HG03442 (cell line): ENCODE data around the gene PCP4L1.

Source experiments
- ATAC-seq: cut with Tn5 transposase; IDR thresholded peaks from one replicate; pipeline ENCODE4 v1.9.1; 2021; ENCODE audit warnings: mild to moderate bottlenecking, moderate library complexity; ENCODE audit not compliant: unreplicated experiment

Gene PCP4L1

DNA sequence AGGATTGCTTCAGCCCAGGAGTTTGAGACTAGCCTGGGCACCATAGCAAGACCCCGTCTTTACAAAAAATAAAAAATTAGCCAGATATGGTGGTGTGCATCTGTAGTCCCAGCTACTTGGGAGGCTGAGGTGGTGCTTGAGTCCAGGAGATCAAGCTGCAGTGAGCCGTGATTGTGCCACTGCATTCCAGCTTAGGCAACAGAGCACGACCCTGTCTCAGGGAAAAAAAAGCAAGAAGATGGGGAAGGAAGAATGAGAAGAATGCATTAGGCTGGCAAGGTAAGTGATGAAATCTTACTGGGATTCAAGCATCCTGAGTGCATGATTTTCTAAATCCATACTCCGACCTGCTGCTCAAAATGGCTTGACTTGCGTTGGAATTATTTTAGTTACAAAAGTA lies 6.8 kb downstream of the PCP4L1 start:
- ATAC-seq = no peak

DNA sequence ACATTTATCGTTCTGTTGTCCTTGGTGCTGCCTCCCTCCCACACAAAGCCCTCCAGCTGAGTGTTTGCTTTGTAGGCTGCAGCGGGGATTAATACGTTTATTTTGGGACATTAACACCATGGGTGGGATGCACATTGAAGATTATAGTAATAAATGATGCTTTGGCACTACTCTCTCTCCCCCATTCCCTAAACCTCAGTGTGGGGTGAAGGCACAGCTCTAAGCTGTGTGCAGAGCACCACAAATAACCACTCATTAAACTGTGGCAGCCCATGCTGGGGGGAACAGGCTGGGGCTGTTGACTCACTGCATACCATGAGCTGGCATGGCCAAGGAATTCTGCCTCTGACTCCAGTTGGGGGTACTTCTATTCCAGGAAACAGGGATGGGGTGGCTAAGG lies 7.7 kb downstream of the PCP4L1 start:
- ATAC-seq = no peak

DNA sequence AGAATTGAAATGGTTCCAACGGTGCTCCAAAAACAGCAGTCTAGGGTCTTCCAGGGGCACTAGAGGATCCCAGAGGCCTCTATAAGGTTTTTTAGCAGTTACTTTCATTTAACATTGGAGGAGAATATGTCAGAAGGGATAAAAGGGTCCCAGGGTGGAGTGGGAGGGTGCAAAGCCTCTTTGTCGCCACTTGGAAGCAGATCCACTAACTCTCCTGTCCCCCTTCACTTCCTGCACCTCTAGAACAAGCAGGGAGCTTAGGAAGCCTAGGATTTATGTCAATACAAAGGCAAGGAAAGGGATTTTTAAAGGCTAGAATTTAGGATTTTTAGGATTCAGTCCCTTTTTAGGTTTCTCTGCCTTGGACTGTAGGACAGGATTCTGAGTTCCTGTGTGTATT lies 8.3 kb downstream of the PCP4L1 start:
- ATAC-seq = no peak

DNA sequence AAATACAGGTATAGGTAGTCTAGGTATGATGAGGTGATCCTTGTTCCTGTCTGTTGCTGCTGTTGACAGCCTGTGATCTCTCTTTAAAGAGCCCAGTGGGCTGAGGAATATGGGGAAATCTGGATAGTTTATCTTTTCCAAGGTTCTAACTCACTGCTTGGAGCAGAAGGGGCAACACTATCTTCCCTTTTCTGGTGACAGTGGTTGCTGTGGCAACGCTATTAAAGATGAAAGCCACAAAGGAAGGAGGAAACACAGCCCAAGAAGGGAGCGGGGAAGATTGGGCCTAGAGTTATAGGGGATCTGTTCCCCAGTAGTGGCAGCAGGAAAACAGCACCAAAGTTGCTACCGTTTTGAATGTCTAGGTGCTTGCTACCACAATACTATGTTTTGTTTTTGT lies 8.8 kb downstream of the PCP4L1 start:
- no peak for ATAC-seq

DNA sequence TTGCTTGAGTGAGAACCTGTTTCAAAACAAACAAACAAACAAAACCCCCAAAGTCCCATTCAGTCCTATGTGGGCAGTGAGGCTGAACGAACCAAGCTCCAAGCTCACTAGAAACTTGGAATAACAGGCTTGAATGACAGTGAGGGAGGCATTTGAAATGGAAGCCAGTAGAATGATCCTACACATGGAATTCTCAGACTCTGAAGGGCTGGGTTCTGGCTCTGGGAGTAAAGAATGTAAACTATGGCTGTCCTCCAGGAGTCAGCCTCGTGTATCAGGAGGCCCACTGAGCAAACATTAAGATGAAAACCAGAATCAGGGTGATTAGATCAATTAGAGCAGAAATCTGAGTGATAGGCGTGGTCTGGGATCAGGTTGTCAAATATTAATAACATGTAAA lies 14.9 kb downstream of the PCP4L1 start:
- no peak for ATAC-seq

GRCh38 chr1:161274874-161275273 lies 16.3 kb downstream of the PCP4L1 start:
- ATAC-seq = no peak

DNA sequence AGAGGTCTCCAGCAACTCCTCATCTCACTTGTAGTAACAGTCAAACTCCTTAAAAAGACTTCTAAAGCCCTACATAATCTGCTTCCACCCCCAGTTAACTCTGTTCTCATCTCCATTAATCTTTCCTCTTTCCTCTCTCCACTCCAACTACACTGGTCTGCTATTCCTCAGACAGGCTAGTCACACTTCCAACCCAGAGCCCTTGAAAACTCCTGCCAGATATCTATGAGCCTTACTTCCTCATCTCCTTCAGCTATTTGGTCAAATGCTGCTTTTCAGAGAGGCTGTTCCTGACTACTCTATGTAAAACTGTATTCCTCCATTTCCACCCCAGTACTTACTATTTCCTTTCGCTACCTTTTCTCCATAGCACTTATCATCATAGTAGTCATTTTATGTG lies 24.4 kb downstream of the PCP4L1 start:
- ATAC-seq = no peak

- ATAC-seq = no peak
Measured at GRCh38 chr1:161285113-161285512, 26.6 kb downstream of the PCP4L1 start.

GRCh38 chr1:161285521-161285920 lies 27.0 kb downstream of the PCP4L1 start:
- no peak for ATAC-seq

- ATAC-seq = no peak
Measured at GRCh38 chr1:161287482-161288054, 29.0 kb downstream of the PCP4L1 start.

DNA sequence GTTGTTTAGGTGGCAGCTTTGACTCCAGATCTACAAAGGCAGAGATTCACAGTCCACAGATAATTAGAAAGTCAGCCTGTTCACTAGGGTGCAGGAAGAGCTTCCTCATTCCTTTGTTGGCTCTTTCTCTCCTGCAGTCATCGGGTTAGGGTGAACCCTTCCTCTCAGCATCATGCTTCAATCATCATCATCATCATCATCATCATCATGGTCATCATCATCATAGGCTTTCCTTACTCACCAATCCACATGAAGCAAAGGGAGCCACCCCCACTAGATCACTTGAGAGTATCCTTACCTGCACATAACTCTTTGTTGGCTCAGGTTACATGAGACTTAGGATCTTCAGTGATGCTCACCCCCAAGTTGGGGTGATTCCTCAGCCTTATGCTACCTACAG lies 32.2 kb downstream of the PCP4L1 start:
- no peak for ATAC-seq

DNA sequence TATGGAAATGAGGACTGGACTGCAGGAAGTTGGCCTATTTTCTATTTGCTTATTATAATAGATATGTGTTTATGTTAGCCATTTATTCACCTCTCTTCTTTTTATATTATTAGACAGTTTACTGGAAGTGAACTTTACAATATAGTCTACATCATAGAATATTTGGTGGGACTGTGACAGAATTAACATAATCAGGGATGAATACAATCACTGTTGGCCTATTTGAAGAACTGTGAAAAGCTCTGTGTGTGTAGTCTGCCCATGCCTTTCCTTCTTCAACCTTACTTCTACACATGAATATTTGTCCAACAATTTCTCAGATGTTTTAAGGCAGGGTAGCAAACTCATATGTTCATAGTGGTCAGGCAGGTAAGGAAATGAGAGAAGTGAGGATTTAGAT lies 38.9 kb downstream of the PCP4L1 start:
- no peak for ATAC-seq

- no peak for ATAC-seq
Measured at GRCh38 chr1:161298116-161298515, 39.6 kb downstream of the PCP4L1 start.

- ATAC-seq = no peak
Measured at GRCh38 chr1:161299347-161299746, 40.8 kb downstream of the PCP4L1 start.

GRCh38 chr1:161300478-161300877 lies 41.9 kb downstream of the PCP4L1 start:
- ATAC-seq = no peak

GRCh38 chr1:161304927-161305866 lies 46.7 kb downstream of the PCP4L1 start:
- ATAC-seq = no peak

DNA sequence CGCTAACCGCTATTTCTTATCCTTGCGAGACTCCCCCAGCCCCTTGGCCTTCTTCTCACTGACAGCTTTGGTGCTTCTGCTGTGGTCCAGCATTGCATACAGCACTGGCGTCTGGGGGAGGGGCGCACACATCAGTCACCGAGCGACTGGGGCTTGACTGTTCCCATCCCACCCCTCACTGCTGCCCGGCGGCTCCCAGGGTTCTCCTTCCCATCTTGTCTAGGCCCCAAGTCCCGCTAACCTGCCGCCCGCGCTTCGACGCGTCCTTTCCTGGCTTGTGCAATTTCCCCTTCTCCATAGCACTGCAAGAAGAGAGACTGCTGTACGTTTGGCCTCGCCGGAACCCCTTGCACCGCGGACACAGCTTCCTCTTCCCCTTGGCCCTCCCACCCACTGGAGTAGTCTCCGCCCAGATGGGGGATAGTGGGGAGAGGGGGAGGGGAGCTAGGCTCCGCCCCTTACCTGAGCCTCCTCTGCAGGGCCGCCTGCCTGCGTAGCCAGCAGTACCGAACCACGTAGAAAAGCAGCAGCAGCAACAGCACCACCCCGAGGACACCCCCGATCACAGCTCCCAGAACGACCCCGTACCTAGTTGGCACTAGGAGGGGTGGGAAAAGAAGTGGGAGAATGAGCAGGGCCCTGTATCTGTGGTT lies 47.4 kb downstream of the PCP4L1 start:
- ATAC-seq = peak; percentile 62

DNA sequence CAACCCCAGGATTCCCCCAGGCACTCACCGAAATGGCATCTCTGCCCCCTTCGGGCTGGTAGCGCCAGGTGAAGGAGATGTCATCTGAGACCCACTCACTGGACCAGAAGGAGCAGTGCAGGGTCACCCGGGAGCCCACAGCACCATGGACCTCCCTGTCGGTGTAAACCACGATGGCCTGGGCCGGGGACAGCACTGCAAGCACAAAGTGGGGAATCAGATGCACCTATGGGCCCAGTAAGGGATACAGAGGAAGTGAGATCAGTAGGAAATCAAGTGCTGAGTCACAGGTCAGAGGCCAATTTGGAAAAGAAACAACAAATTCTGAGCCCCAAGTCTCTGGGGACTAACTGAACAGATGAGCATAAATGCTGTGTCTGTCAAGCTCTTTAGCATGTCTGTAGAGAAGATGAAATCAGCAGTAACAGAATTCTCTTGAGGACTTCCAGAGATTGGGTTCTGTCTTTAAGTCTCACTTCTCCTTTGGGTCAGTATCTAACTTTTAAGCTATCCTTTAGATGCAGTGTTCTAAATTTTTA lies 48.8 kb downstream of the PCP4L1 start:
- ATAC-seq = no peak

GRCh38 chr1:161307892-161308638 lies 49.5 kb downstream of the PCP4L1 start:
- ATAC-seq = no peak

GRCh38 chr1:161309868-161310267 lies 51.3 kb downstream of the PCP4L1 start, which contains the start of gene MPZ:
Gene MPZ (minus strand): TSS chr1:161309968. CDS start chr1:161309905, 63 bp downstream.
- no peak for ATAC-seq
